ACC112 (cell line): ENCODE measurements around the gene PIK3R6.
"Not testable (repeated sequence)": the region's sequence is repeated elsewhere in the genome, so short reads cannot be mapped to it uniquely, and the experiment has no call there.

Experiments
- H2AFZ ChIP-seq: fragments of 200-600 bp; sonication (generic); one replicate; pipeline ENCODE4 v1.6.0; 2017; ENCODE audit warnings: antibody characterized with exemption, low read length; ENCODE audit not compliant: unreplicated experiment
- H3K27ac ChIP-seq: fragments of 200-600 bp; sonication (generic); 2 replicates; pipeline ENCODE4 v1.5.1; 2014; ENCODE audit warnings: low read depth, mild to moderate bottlenecking, antibody characterized with exemption, low read length, moderate library complexity
- H3K27me3 ChIP-seq: fragments of 200-600 bp; sonication (generic); 2 replicates; pipeline ENCODE4 v1.6.1; 2014; ENCODE audit warnings: mild to moderate bottlenecking, antibody characterized with exemption, low read length, moderate library complexity, mixed read lengths; ENCODE audit not compliant: insufficient read depth
- H3K36me3 ChIP-seq: fragments of 200-600 bp; sonication (generic); 2 replicates; pipeline ENCODE4 v1.6.1; 2016; ENCODE audit warnings: mild to moderate bottlenecking, antibody characterized with exemption, low read length, moderate library complexity, mixed read lengths; ENCODE audit not compliant: insufficient read depth
- H3K4me1 ChIP-seq: fragments of 200-600 bp; sonication (generic); one replicate; pipeline ENCODE4 v1.6.1; 2016; ENCODE audit warnings: low read length, mixed read lengths; ENCODE audit not compliant: insufficient read depth, unreplicated experiment, control insufficient read depth
- H3K4me3 ChIP-seq: fragments of 200-600 bp; sonication (generic); 2 replicates; pipeline ENCODE4 v1.5.1; 2014; ENCODE audit warnings: mild to moderate bottlenecking, low read depth, low read length
- H3K79me2 ChIP-seq: fragments of 200-600 bp; sonication (generic); one replicate; pipeline ENCODE4 v1.6.0; 2016; ENCODE audit warnings: low read length; ENCODE audit not compliant: control insufficient read depth, unreplicated experiment, insufficient read depth

Gene PIK3R6

DNA sequence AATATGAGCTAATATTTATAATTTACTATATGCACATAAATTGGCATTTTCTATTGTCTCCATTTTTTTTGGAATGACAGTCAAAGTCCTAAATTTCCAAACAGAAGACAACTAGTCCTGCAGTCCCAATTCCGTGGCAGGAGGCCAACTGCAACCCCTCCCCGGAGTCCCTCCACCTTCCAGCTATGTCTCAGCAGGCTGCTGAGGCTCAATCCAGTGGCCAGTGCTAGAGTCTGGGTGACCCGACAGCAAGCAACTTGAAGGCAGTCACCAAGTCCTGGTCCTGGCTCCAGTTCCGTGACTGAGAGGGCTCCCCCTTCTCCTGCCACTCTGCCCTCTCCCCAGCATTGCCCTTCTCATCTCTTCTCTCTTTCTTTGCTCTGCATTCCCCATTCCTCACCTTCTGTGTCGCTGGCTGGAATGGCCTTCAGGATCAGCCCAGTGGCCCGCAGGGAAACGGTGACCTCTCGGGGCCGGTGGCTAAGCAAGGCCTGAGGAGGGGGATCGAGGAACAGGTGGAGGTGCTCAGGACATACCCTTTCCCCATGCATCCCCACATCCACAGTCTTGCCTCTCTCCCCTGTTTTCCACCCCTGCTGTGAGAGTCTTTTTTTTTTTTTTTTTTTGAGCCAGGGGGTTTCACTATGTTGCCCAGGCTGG is 45.9 kb downstream of the PIK3R6 start:
- no peak overlapping the region for H3K27ac ChIP-seq

DNA sequence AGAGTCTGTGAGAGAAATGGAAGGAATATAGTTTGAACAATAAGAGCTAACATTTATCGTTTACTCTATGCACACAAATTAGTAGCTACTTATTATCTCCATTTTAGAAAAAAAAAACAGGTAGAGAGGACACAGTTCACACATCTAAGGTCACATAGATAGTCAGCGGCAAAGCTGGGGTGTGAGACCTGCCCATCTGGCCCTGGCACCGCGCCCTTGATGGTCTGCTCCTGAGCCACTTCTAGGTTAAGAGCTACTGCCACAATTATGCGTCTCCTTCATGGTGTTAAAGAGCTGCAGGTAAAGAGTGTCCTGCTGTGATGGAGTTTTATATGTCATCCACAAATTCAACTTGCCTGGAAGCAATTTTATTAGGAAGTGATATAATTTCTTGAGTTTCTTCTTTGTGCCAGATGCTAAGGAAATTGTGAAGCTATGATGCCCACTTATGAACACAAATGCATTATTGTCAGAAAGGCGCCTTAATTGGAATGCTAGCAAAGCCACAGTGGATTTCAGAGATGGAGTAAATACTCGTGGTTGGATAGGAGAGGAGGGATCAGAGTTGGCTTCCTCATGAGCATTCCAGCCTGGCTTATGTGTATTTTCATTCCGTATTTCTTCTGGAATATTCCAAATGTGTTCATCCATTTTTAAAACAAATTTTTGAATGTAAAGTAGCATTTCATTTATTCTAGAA is 47.0 kb downstream of the PIK3R6 start:
- no peak overlapping the region for H2AFZ ChIP-seq
- no peak overlapping the region for H3K4me3 ChIP-seq
- no peaks in the 10 kb centered on the region for H3K4me1 ChIP-seq
- H3K27me3 ChIP-seq: peaks cover 43% of the 10 kb centered on the region
- no peak overlapping the region for H3K27ac ChIP-seq
- H3K79me2 ChIP-seq: no peaks in the 10 kb centered on the region
- H3K36me3 ChIP-seq: no peaks in the 10 kb centered on the region

More for the DNA sequence above, 45.9 kb downstream of the PIK3R6 start:
- H3K4me1 ChIP-seq: no peaks in the 10 kb centered on the region
- no peak overlapping the region for H2AFZ ChIP-seq
- no peaks in the 10 kb centered on the region for H3K79me2 ChIP-seq
- no peaks in the 10 kb centered on the region for H3K36me3 ChIP-seq
- H3K27me3 ChIP-seq: peaks cover 32% of the 10 kb centered on the region
- H3K4me3 ChIP-seq: no peak overlapping the region

DNA sequence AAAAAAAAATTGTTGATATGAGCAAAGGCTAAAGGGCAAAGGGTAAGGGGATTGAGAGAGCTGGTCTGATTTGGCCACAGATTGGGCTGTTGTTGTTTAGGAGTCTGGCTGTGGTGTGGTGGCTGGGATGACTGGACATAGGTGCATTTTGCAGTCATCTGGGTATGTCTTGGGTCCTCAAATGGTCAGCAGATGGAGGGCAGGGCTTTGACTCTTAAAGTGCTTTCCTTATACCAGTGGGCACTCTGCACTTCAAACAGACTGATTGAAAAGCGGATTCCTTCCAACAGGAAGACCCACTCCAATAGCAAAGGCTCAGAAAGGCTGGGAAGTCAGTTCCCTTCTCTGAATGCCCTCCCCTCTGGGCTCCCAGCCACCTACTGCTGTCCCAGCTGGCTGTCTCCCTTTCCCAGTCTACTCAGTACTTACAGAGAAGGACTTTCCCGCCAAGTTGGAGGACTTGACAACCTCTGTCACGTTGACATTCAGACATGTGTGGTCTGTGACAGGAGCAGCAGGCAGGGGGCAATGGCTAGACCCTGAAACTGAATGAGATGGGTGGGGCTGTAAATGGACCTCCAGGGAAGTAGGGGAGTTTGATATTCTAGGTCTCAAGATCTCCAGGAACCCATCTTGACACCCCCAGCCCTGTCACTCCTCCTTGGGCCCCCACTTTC is 48.7 kb downstream of the PIK3R6 start:
- no peak overlapping the region for H3K4me3 ChIP-seq
- H2AFZ ChIP-seq: no peak overlapping the region
- peaks cover 48% of the 10 kb centered on the region for H3K27me3 ChIP-seq

DNA sequence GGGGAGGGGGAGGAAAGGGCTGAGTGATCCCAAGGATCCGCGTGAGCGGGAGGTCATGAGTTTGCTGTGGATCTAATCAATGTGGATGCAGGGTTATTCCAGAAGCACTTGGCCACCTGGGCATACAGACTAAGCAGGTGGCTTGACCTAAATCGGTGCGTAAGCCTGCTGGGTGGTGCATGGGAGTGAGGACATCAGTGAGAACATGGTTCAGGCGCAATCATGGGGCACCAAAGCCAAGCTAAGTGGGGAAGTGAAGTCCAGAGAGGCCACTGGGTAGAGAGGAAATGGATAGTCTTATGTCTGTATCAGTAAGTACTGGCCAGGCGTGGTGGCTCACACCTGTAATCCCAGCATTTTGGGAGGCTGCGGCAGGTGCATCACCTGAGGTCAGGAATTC is 49.4 kb downstream of the PIK3R6 start:
- no peaks in the 10 kb centered on the region for H3K79me2 ChIP-seq
- H2AFZ ChIP-seq: no peak overlapping the region
- no peak overlapping the region for H3K27ac ChIP-seq
- peaks cover 49% of the 10 kb centered on the region for H3K27me3 ChIP-seq
- no peaks in the 10 kb centered on the region for H3K4me1 ChIP-seq
- no peaks in the 10 kb centered on the region for H3K36me3 ChIP-seq
- no peak overlapping the region for H3K4me3 ChIP-seq

More for the DNA sequence above, 48.7 kb downstream of the PIK3R6 start:
- Histone ChIP-seq H3K36me3 (no peaks in the 10 kb centered on the region), H3K4me1 (no peaks in the 10 kb centered on the region), H3K27ac (no peak overlapping the region), H3K79me2 (no peaks in the 10 kb centered on the region)

DNA sequence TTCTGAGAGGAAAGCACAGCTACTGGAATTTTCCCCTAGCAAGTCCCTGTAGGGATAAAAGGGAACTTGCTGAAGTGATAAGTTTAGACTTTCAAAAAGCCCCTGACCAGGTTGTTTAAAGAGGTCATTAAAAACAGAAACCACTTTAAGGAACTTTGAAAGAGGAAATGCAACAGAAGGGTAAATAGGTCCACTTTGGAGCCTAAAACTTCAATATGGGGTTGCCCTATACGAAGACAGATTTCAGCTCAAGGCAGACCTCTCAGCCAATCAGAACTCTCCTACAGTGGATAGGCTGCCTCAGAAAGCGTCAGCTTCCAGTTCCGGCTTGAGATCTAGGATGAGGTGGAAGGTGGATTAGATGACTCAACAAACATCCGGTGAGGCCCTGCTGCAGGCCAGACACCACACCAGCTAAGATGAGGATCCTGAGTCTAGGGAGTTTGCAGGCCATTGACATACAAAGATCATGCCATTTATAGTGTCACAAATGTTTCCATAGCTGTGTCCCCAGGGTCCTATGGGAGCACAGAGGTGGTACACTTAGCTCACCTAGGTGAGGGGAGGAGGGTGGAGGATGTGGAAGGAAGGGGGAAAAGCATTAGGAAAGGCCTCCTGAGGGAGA is 60.4 kb downstream of the PIK3R6 start:
- no peak overlapping the region for H2AFZ ChIP-seq
- H3K27ac ChIP-seq: no peak overlapping the region
- H3K36me3 ChIP-seq: no peaks in the 10 kb centered on the region
- H3K27me3 ChIP-seq: peaks cover 10% of the 10 kb centered on the region; the same call in 1 of the 2 replicates
- H3K79me2 ChIP-seq: no peaks in the 10 kb centered on the region
- H3K4me3 ChIP-seq: no peak overlapping the region
- no peaks in the 10 kb centered on the region for H3K4me1 ChIP-seq

DNA sequence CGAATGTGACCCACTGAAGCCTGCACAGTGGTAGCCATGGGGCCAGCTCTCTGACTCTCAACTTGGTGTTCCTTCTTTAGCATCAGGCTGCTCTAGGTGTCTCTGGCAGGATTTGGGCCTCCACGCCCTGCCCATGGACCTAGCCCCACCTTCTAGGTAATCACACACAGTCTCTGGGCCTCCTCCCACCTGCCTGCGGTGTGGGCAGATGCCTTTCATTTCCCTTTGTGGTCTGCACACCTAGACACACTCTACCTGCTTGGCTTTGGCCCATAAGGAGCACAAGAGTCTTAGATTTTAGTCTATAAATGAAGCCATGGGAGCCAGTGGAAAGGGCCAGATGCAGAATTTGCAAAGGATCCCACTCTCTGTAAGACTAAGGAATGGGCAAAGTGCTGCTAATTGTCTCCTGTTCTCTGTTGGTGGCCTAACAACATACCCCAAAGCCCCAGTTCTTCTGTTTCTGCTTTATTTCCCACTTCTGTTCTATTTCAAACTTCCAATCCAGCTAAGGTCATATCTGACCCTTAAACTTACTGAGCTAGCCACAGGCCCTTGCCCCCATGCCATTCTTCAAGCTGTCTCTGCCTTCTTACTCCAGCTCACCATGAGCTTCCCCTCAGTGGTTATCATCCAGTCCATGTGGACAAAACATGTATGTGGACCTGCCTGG is 61.1 kb downstream of the PIK3R6 start:
- Histone ChIP-seq H3K79me2 (no peaks in the 10 kb centered on the region), H3K4me1 (no peaks in the 10 kb centered on the region), H3K4me3 (no peak overlapping the region), H3K27ac (no peak overlapping the region), H3K36me3 (no peaks in the 10 kb centered on the region), H2AFZ (no peak overlapping the region), H3K27me3 (peaks cover 13% of the 10 kb centered on the region; the same call in 1 of the 2 replicates)

DNA sequence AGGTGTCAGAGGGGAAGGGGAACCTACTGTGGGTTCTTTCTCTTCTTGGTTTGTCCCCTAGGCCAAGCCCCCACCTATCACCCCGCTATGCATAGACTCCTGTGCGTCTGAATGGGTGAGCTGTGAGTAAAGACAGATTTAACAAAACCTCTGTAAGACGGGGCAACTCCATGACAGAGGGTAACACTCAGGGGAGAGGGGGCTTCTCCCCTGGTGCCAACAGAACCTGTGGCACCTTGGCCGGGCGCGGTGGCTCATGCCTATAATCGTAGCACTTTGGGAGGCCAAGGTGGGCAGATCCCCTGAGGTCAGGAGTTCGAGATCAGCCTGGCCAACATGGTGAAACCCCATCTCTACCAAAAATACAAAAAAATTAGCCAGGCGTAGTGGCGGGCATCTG is 62.1 kb downstream of the PIK3R6 start:
- not testable (repeated sequence) for H3K4me1 ChIP-seq, H3K36me3 ChIP-seq, H2AFZ ChIP-seq, H3K27ac ChIP-seq, H3K79me2 ChIP-seq, H3K4me3 ChIP-seq
- peaks cover 19% of the 10 kb centered on the region; the same call in 1 of the 2 replicates for H3K27me3 ChIP-seq

DNA sequence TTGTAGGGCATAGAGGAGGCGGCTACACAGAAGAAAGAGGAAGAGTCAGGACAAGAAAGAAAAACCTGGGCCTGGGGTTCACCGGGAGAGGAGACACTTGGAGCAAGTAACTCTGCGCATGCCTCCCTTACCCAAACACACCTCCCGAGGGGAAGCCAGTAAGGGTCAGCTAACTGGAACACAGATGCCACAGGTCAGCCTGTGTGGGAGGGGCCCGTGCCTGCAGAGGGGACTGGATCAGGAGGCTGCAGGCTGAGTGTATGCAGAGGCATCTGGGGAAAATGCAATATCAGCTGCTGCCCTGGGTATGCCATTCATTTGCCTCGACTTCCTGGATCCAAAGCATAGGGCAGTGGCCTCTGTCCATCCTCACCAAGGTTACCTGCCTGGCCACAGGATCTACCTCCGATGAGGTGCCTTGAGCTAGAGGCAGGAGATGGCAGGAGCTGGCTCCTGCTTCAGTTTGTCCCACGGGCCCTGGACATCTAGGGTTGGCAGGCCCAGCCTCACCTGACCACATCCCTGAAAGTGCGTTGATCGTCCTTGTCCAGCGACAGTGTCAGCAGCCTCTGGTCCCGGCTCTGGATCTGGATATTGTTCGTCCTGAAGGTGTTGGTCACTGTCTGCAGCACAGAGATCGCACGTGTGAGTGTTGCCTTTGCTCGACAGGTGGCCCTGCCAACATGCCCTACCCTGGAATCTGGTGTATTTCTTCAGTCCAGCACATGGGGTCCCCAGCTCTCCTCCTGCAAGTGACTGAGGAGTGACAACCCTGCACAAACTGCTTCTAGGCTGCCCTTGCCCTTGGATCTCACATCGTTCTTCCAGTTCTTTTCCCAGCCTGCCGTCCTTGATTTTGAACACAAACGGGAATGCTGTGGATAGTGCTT is 63.7 kb downstream of the PIK3R6 start:
- no peak overlapping the region for H3K4me3 ChIP-seq
- H3K27ac ChIP-seq: no peak overlapping the region
- no peaks in the 10 kb centered on the region for H3K79me2 ChIP-seq
- H3K27me3 ChIP-seq: peaks cover 29% of the 10 kb centered on the region; the same call in 1 of the 2 replicates
- no peaks in the 10 kb centered on the region for H3K4me1 ChIP-seq
- no peak overlapping the region for H2AFZ ChIP-seq
- H3K36me3 ChIP-seq: no peaks in the 10 kb centered on the region

DNA sequence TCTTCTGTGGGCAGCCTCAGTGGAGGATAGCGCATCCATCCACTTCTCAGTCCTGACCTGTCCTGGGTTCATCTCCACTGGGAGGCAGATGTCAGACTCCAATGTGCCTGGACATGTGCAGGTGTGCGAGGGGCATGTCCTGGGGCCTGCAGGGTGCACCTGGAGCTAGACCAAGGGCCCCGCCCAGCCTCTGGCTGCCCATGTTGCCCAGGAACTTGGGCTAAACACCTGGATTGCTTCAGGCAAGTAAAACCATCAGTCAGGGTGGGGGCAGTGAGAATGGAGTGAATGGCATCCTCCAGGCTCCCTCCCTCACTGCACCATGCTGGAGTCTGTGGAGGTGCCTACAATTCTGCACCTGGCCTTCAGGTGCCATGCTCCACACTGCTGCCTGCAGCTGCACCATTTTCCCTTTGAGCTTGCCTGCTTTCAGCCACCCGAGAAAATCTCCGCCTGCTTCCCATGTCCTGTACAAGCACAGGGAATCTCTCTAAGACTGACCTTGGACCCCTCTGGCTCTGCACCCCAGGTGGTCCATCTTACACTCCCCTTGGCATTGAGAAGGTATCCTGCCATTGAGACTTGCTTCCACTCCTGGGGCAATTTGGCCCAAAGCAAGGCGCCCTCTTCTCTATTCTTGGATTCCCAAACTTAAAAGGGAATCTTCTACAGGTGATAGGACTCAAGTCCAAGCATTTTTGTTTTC is 66.2 kb downstream of the PIK3R6 start:
- Histone ChIP-seq H2AFZ (no peak overlapping the region), H3K36me3 (no peaks in the 10 kb centered on the region), H3K4me1 (no peaks in the 10 kb centered on the region), H3K27me3 (peaks cover 42% of the 10 kb centered on the region), H3K27ac (no peak overlapping the region), H3K4me3 (no peak overlapping the region), H3K79me2 (no peaks in the 10 kb centered on the region)
